Stomach (tissue), 9 donors: ENCODE measurements around the gene ZNF18. TPM values are rescaled to one million over a fixed set of nuclear protein-coding genes. Genes with fewer than 3 reads are reported as not detected.
A peak's percentile ranks its signal among the peaks of the same experiment; 100 is the strongest.

Experiments used
- DNase-seq, 2 donors: peaks; one replicate each; pipeline versions ENCODE4 v3.0.0 to v3.0.0-alpha.2; 2013 to 2019
- H3K27ac ChIP-seq, 5 donors: fragments of 200-600 bp in 4 of 5; sonication (generic) in 4 of 5; one replicate each; pipeline ENCODE4 v1.5.1; 2013 to 2019; ENCODE audit warnings: mild to moderate bottlenecking in 1 of 5, moderate library complexity in 1 of 5
- H3K27me3 ChIP-seq, 3 donors: fragments of 200-600 bp; sonication (generic); one replicate each; pipeline ENCODE4 v1.5.1; 2017 to 2019; ENCODE audit warnings: mixed run types in 1 of 3
- H3K36me3 ChIP-seq, 4 donors: fragments of 200-600 bp; sonication (generic); 1 replicate in 3 of 4; 2 replicates in 1 of 4; pipeline ENCODE4 v1.5.1; 2016 to 2019
- H3K4me1 ChIP-seq, 4 donors: fragments of 200-600 bp; sonication (generic); one replicate each; pipeline ENCODE4 v1.5.1; 2016 to 2019
- H3K4me3 ChIP-seq, 4 donors: fragments of 200-600 bp; sonication (generic) in 3 of 4; one replicate each; pipeline ENCODE4 v1.5.1; 2016 to 2019; ENCODE audit warnings: mild to moderate bottlenecking in 1 of 4
- H3K9me3 ChIP-seq, 4 donors: fragments of 200-600 bp; sonication (generic); one replicate each; pipeline ENCODE4 v1.5.1; 2016 to 2019
- EP300 ChIP-seq: sonication (generic); formaldehyde crosslinking; IDR thresholded peaks from one replicate; pipeline ENCODE4 v1.6.1; 2017; ENCODE audit warnings: antibody characterized with exemption
- POLR2A ChIP-seq, 4 donors: fragments of 450-650 bp; IDR thresholded peaks; one replicate each; pipeline ENCODE4 v1.6.1; 2016; ENCODE audit warnings: antibody characterized with exemption in 4 of 4, control low read depth in 2 of 4, mild to moderate bottlenecking in 1 of 4, moderate library complexity in 1 of 4
- POLR2AphosphoS5 ChIP-seq, 3 donors: sonication (generic); formaldehyde crosslinking; IDR thresholded peaks; one replicate each; pipeline ENCODE4 v1.6.1; 2016; ENCODE audit warnings: antibody characterized with exemption in 3 of 3
- WGBS, 5 donors: extraction: QIAGEN DNeasy Blood & Tissue Kit in 3 of 5; methylation state at CpG; one replicate each; pipeline versions ENCODE4 v1.1.5 to v1.1.7; 2013 to 2018; 5-methylcytosine and 5-hydroxymethylcytosine counted together
- intact Hi-C: fragments of 100-400 bp; cut with DNase I; formaldehyde crosslinking; loops from one replicate; pipeline ENCODE4 v1.15.1; 2023; ENCODE audit warnings: low total_unique reads
- polyA plus RNA-seq, 3 donors: library from polyadenylated mRNA; stranded (reverse); fragments of 200-250 nt; gene quantifications; one replicate each; pipeline ENCODE4 v1.2.3, GENCODE V29; 2013
- total RNA-seq, 5 donors: library from RNA; depleted of rRNA; stranded (reverse); fragments of >200 nt; gene quantifications; one replicate each; pipeline versions ENCODE4 v1.1.0 to v1.2.3, GENCODE V29; 2014 to 2016
- TF ChIP-seq, protein P1 (sequence below), 7 experiments: fragments of 450-650 bp in 4 of 7; fragments of 200-600 bp in 3 of 7; sonication (generic) in 3 of 7; IDR thresholded peaks; one replicate each; pipeline ENCODE4 v1.5.1; 2016 to 2019; ENCODE audit warnings: antibody characterized with exemption in 7 of 7, control low read depth in 2 of 7, mild to moderate bottlenecking in 1 of 7
- donor health status: healthy with polysubstance abuse.
- donor health status: Bipolar disorder and iron deficiency.
- donor health status: healthy.

Gene ZNF18
- total and polyA plus RNA-seq, 8 donors, result 3.7 to 13.2 (median 6.7) TPM; not detected in 1

DNA sequence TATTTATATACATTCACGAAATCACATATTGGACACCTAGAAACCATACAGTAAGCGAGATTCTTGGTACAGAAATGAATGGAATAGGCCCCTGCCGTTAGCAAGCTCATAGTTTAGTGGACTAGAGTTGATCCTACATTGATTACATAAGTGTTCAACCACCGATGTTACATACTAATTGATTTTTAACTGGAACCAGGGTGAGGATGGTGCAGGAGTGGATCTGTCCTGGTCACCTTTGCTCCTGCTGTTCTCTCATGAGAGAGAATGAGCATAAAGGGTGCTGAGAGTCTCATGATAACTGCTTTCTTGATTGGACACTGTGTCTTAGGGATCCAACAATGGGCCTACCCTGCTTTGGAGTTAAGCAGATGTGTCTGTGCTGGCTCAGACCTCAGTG, 37.3 kb upstream of the ZNF18 start:
- 93 to 94% (median 93%) methylated on average over 4 of the region's 4 CpGs for WGBS, 5 donors

DNA sequence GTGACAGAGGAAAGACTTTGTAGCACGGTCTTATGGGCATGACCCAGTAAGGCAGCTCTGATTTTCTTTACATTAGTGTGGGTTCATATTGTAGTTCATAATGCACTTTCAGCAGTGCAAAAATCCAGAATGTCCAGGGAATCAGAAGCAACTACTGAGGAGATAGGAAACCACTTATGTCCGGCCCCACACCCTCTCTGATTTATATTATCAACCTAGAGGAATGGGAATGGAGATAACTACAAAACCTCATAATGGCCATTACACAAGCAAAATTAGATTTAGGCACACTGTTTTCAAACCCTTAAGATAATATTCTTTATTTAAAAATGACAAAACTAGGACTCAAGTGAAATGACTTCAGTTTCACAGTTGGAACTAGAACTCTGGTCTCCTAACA, 31.3 kb upstream of the ZNF18 start:
- Histone ChIP-seq H3K27ac (no peak overlapping the region), H3K36me3 (no peaks in the 10 kb centered on the region), H3K27me3 (no peaks in the 10 kb centered on the region), H3K4me1 (peaks cover under 1 to 65% (median 49%) of the 10 kb centered on the region in 4 donors), H3K4me3 (no peak overlapping the region), H3K9me3 (no peaks in the 10 kb centered on the region)
- no peak for TF ChIP-seq POLR2A (IDR thresholded peaks at IDR 0.05)
- no peak for TF ChIP-seq POLR2AphosphoS5 (IDR thresholded peaks at IDR 0.05)
- TF ChIP-seq, protein P1, sequence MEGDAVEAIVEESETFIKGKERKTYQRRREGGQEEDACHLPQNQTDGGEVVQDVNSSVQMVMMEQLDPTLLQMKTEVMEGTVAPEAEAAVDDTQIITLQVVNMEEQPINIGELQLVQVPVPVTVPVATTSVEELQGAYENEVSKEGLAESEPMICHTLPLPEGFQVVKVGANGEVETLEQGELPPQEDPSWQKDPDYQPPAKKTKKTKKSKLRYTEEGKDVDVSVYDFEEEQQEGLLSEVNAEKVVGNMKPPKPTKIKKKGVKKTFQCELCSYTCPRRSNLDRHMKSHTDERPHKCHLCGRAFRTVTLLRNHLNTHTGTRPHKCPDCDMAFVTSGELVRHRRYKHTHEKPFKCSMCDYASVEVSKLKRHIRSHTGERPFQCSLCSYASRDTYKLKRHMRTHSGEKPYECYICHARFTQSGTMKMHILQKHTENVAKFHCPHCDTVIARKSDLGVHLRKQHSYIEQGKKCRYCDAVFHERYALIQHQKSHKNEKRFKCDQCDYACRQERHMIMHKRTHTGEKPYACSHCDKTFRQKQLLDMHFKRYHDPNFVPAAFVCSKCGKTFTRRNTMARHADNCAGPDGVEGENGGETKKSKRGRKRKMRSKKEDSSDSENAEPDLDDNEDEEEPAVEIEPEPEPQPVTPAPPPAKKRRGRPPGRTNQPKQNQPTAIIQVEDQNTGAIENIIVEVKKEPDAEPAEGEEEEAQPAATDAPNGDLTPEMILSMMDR (IDR thresholded peaks at IDR 0.05), result no peak
- TF ChIP-seq EP300, result no peak
- intact Hi-C loops, result no loop called here
- no peak for DNase-seq
- 76 to 91% (median 81%) methylated on average over 2 of the region's 2 CpGs for WGBS, 5 donors

More for the DNA sequence above, 37.3 kb upstream of the ZNF18 start:
- Histone ChIP-seq H3K36me3 (peaks cover 0 to 8% (median 0%) of the 10 kb centered on the region in 4 donors), H3K27ac (no peak overlapping the region), H3K4me1 (peaks cover 0 to 49% (median 31%) of the 10 kb centered on the region in 4 donors), H3K4me3 (no peak overlapping the region), H3K27me3 (no peaks in the 10 kb centered on the region), H3K9me3 (no peaks in the 10 kb centered on the region)
- intact Hi-C loops, result no loop called here
- TF ChIP-seq EP300, result no peak
- TF ChIP-seq, protein P1 (IDR thresholded peaks at IDR 0.05), result no peak
- no peak for TF ChIP-seq POLR2A (IDR thresholded peaks at IDR 0.05)
- TF ChIP-seq POLR2AphosphoS5 (IDR thresholded peaks at IDR 0.05), result no peak
- DNase-seq, result no peak

DNA sequence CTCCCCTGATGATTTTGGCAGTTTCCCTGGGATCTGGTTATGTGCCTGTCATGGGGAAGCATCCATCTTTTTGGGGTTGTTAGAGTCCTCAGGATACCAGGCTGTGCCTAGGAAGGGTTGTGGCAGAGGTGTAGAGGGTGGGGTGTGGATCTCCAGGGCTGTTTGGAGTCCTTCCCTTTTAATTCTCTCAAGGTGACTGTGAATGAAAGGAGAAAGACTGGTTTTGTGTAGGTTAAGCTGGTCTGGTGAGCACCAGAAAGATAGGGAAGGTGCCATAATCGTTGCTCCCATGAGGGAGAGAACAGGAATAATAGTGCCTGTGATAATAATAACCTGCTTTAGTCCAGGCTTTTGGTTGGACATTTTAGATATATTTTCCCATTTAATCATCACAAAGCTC, 30.4 kb upstream of the ZNF18 start:
- no peak for DNase-seq
- intact Hi-C loops, result no loop called here
- H3K4me3 ChIP-seq, result no peak overlapping the region
- no peaks in the 10 kb centered on the region for H3K27me3 ChIP-seq
- no peaks in the 10 kb centered on the region for H3K9me3 ChIP-seq
- peaks cover 4 to 75% (median 57%) of the 10 kb centered on the region in 4 donors for H3K4me1 ChIP-seq
- no peak for TF ChIP-seq POLR2A (IDR thresholded peaks at IDR 0.05)
- TF ChIP-seq POLR2AphosphoS5 (IDR thresholded peaks at IDR 0.05), result no peak
- TF ChIP-seq EP300, result no peak
- TF ChIP-seq, protein P1 (IDR thresholded peaks at IDR 0.05), result no peak
- WGBS, 5 donors, result 38 to 91% (median 48%) methylated on average over 1 of the region's 1 CpG
- no peaks in the 10 kb centered on the region for H3K36me3 ChIP-seq
- no peak overlapping the region for H3K27ac ChIP-seq

DNA sequence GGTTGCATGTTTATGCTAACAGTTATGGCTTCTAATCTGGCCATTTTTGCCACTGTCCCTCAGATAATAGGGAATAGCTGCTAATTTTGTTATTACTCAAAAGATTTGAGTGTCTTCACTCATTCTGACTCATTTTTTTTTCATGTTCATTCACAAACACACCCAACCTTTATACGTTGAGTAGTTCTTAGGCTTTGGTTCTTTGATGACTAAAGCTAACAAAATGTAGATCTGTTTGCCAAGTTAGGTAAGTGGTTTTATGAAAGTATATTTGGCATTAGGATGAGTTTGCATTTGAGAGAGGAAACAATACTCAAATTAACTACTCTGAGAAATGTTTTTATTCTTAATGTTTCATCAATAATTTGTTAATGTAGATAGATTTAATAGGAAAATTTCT, 27.1 kb upstream of the ZNF18 start:
- TF ChIP-seq POLR2AphosphoS5 (IDR thresholded peaks at IDR 0.05) (no peak), EP300 (no peak), POLR2A (IDR thresholded peaks at IDR 0.05) (no peak)
- TF ChIP-seq, protein P1 (IDR thresholded peaks at IDR 0.05), result no peak
- no peaks in the 10 kb centered on the region for H3K36me3 ChIP-seq
- 18 to 27% (median 24%) methylated on average over 1 of the region's 1 CpG for WGBS, 5 donors
- intact Hi-C loops, result no loop called here
- H3K4me3 ChIP-seq, result no peak overlapping the region
- H3K27ac ChIP-seq, result peak overlapping the region in 1 of 5 donors; percentile 34
- H3K9me3 ChIP-seq, result no peaks in the 10 kb centered on the region
- no peaks in the 10 kb centered on the region for H3K27me3 ChIP-seq
- H3K4me1 ChIP-seq, result peaks cover 14 to 80% (median 61%) of the 10 kb centered on the region in 4 donors
- DNase-seq, result no peak
